Glutamatergic neuron (in vitro differentiated cells): ENCODE results near the gene DYRK1B. TPM values are rescaled to one million over a fixed set of nuclear protein-coding genes. Genes with fewer than 3 reads are reported as not detected.

ENCODE experiments used
- DNase-seq: peaks from one replicate; pipeline ENCODE4 v3.0.0; 2022
- H3K27ac Mint-ChIP-seq: one replicate; pipeline ENCODE4 v1.8.0; 2020; ENCODE audit warnings: mild to moderate bottlenecking, mixed read lengths, inconsistent platforms; ENCODE audit not compliant: unreplicated experiment
- H3K27me3 Mint-ChIP-seq: one replicate; pipeline ENCODE4 v1.8.0; 2020; ENCODE audit warnings: mild to moderate bottlenecking, moderate library complexity, mixed read lengths, inconsistent platforms; ENCODE audit not compliant: unreplicated experiment
- H3K36me3 Mint-ChIP-seq: one replicate; pipeline ENCODE4 v1.8.0; 2020; ENCODE audit warnings: mild to moderate bottlenecking, mixed read lengths, inconsistent platforms; ENCODE audit not compliant: unreplicated experiment
- H3K4me1 Mint-ChIP-seq: one replicate; pipeline ENCODE4 v1.8.0; 2020; ENCODE audit warnings: mild to moderate bottlenecking, low read depth, mixed read lengths, inconsistent platforms; ENCODE audit not compliant: unreplicated experiment
- H3K4me3 Mint-ChIP-seq: one replicate; pipeline ENCODE4 v1.8.0; 2020; ENCODE audit warnings: mild to moderate bottlenecking, mixed read lengths, inconsistent platforms; ENCODE audit not compliant: unreplicated experiment
- H3K9me3 Mint-ChIP-seq: one replicate; pipeline ENCODE4 v1.8.0; 2020; ENCODE audit warnings: mild to moderate bottlenecking, moderate library complexity, mixed read lengths, inconsistent platforms; ENCODE audit not compliant: unreplicated experiment
- total RNA-seq: library from RNA; stranded (reverse); fragmentation: NEBNext Ultra II Directional; extraction: Animal tissue kit (Norgen Biotek cat#: 25700); gene quantifications from one replicate; pipeline ENCODE4 v1.2.1, GENCODE V29; 2021; ENCODE audit not compliant: unreplicated experiment
- TF ChIP-seq, protein P1 (sequence below): fragments of 200-600 bp; sonication (generic); IDR thresholded peaks from one replicate; pipeline ENCODE4 v1.5.0; 2021; ENCODE audit not compliant: partially characterized antibody, unreplicated experiment

The DYRK1B gene
- total RNA-seq, 1 donor from 2014 or later: 86.3 TPM

GRCh38 chr19:39795001-39795400, 39.0 kb downstream of the DYRK1B start:
- TF ChIP-seq, protein P1, sequence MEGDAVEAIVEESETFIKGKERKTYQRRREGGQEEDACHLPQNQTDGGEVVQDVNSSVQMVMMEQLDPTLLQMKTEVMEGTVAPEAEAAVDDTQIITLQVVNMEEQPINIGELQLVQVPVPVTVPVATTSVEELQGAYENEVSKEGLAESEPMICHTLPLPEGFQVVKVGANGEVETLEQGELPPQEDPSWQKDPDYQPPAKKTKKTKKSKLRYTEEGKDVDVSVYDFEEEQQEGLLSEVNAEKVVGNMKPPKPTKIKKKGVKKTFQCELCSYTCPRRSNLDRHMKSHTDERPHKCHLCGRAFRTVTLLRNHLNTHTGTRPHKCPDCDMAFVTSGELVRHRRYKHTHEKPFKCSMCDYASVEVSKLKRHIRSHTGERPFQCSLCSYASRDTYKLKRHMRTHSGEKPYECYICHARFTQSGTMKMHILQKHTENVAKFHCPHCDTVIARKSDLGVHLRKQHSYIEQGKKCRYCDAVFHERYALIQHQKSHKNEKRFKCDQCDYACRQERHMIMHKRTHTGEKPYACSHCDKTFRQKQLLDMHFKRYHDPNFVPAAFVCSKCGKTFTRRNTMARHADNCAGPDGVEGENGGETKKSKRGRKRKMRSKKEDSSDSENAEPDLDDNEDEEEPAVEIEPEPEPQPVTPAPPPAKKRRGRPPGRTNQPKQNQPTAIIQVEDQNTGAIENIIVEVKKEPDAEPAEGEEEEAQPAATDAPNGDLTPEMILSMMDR: no peak
- DNase-seq: no peak

GRCh38 chr19:39792999-39793546, 40.9 kb downstream of the DYRK1B start:
- Mint-ChIP-seq H3K4me3 (peak overlapping the region; percentile 81), H3K4me1 (no peaks in the 10 kb centered on the region), H3K27me3 (peaks cover 3% of the 10 kb centered on the region), H3K36me3 (peaks cover 4% of the 10 kb centered on the region), H3K9me3 (peaks cover 1% of the 10 kb centered on the region), H3K27ac (no peak overlapping the region)
- DNase-seq: peak; percentile 89
- TF ChIP-seq, protein P1: peak; percentile 93

More at GRCh38 chr19:39795001-39795400, 39.0 kb downstream of the DYRK1B start:
- H3K9me3 Mint-ChIP-seq: no peaks in the 10 kb centered on the region
- no peaks in the 10 kb centered on the region for H3K4me1 Mint-ChIP-seq
- no peak overlapping the region for H3K4me3 Mint-ChIP-seq
- peaks cover 3% of the 10 kb centered on the region for H3K27me3 Mint-ChIP-seq
- no peaks in the 10 kb centered on the region for H3K36me3 Mint-ChIP-seq
- H3K27ac Mint-ChIP-seq: no peak overlapping the region

GRCh38 chr19:39788244-39788643, 45.7 kb downstream of the DYRK1B start:
- Mint-ChIP-seq H3K36me3 (peaks cover 12% of the 10 kb centered on the region), H3K27ac (no peak overlapping the region), H3K4me1 (no peaks in the 10 kb centered on the region), H3K4me3 (no peak overlapping the region), H3K27me3 (peaks cover 2% of the 10 kb centered on the region), H3K9me3 (peaks cover 3% of the 10 kb centered on the region)
- no peak for DNase-seq
- TF ChIP-seq, protein P1: no peak

- no peak for DNase-seq
- TF ChIP-seq, protein P1: no peak
- H3K27ac Mint-ChIP-seq: no peak overlapping the region
- H3K9me3 Mint-ChIP-seq: peaks cover 1% of the 10 kb centered on the region
- no peak overlapping the region for H3K4me3 Mint-ChIP-seq
- H3K36me3 Mint-ChIP-seq: peaks cover 2% of the 10 kb centered on the region
- H3K27me3 Mint-ChIP-seq: peaks cover 3% of the 10 kb centered on the region
- H3K4me1 Mint-ChIP-seq: no peaks in the 10 kb centered on the region
Measured at GRCh38 chr19:39780894-39781293, 53.1 kb downstream of the DYRK1B start.

- TF ChIP-seq, protein P1: no peak
- Mint-ChIP-seq H3K27ac (no peak within 1 kb of the TSS), H3K36me3 (no peaks in the 10 kb centered on the region), H3K27me3 (peaks cover 3% of the 10 kb centered on the region), H3K4me3 (no peak within 1 kb of the TSS), H3K4me1 (no peaks in the 10 kb centered on the region), H3K9me3 (peaks cover 1% of the 10 kb centered on the region)
- no peak for DNase-seq
Measured at GRCh38 chr19:39778763-39779162, 55.2 kb downstream of the DYRK1B start, which contains the start of gene LEUTX. TSS of gene LEUTX (plus strand) at chr19:39778854. CDS start at chr19:39778921, 67 bp downstream.
